GM23338 (cell line): ENCODE results near the gene TTC9C. TPM values are rescaled to one million over a fixed set of nuclear protein-coding genes. Genes with fewer than 3 reads are reported as not detected.
A peak's percentile ranks its signal among the peaks of the same experiment; 100 is the strongest.

Experiments used
- ATAC-seq: fragments of 200-7000 bp; cut with Tn5 transposase; 3 replicates; pipeline ENCODE4 v1.9.1; 2020
- DNase-seq: peaks from one replicate; pipeline ENCODE4 v3.0.0-alpha.2; 2015; ENCODE audit warnings: low spot score
- H2AFZ ChIP-seq: fragments of 200-600 bp; sonication (generic); 2 replicates; pipeline ENCODE4 v1.8.0; 2016; ENCODE audit warnings: antibody characterized with exemption, mild to moderate bottlenecking, moderate library complexity
- H3F3A ChIP-seq: fragments of 200-600 bp; sonication (generic); replicated peaks from 2 replicates; pipeline ENCODE4 v1.8.0; 2017; ENCODE audit warnings: antibody characterized with exemption, mixed run types, low read depth
- H3K27ac ChIP-seq: fragments of 200-600 bp; sonication (generic); 2 replicates; pipeline ENCODE4 v1.6.1; 2016; ENCODE audit warnings: low read depth
- H3K27me3 ChIP-seq: fragments of 200-600 bp; sonication (generic); 2 replicates; pipeline ENCODE4 v1.8.0; 2016; ENCODE audit warnings: mild to moderate bottlenecking, mixed run types, moderate library complexity; ENCODE audit not compliant: insufficient read depth
- H3K36me3 ChIP-seq: fragments of 200-600 bp; sonication (generic); 2 replicates; pipeline ENCODE4 v1.8.0; 2016; ENCODE audit warnings: mild to moderate bottlenecking; ENCODE audit not compliant: insufficient read depth
- H3K4me1 ChIP-seq: fragments of 200-600 bp; sonication (generic); 2 replicates; pipeline ENCODE4 v1.8.0; 2016; ENCODE audit warnings: mild to moderate bottlenecking, moderate library complexity; ENCODE audit not compliant: insufficient read depth
- H3K4me2 ChIP-seq: fragments of 200-600 bp; sonication (generic); 2 replicates; pipeline ENCODE4 v1.7.1; 2017; ENCODE audit warnings: mixed run types
- H3K4me3 ChIP-seq: fragments of 200-600 bp; sonication (generic); 2 replicates; pipeline ENCODE4 v1.6.1; 2016; ENCODE audit warnings: mixed run types
- H3K79me2 ChIP-seq: fragments of 200-600 bp; sonication (generic); replicated peaks from 2 replicates; pipeline ENCODE4 v1.8.0; 2017; ENCODE audit warnings: mild to moderate bottlenecking; ENCODE audit not compliant: insufficient read depth
- H3K9me2 ChIP-seq: fragments of 200-600 bp; sonication (generic); 2 replicates; pipeline ENCODE4 v1.8.0; 2017; ENCODE audit not compliant: insufficient read depth
- H4K20me1 ChIP-seq: fragments of 200-600 bp; sonication (generic); replicated peaks from 2 replicates; pipeline ENCODE4 v1.8.0; 2017; ENCODE audit warnings: mild to moderate bottlenecking; ENCODE audit not compliant: insufficient read depth
- H3K27ac Mint-ChIP-seq: 2 replicates; pipeline ENCODE4 v1.8.0; 2020; ENCODE audit warnings: inconsistent platforms, mild to moderate bottlenecking, moderate library complexity, mixed read lengths
- H3K27me3 Mint-ChIP-seq: 3 replicates; pipeline ENCODE4 v1.8.0; 2022; ENCODE audit warnings: low read depth, mild to moderate bottlenecking, moderate library complexity, mixed read lengths, inconsistent platforms; ENCODE audit not compliant: insufficient read depth, poor library complexity
- H3K36me3 Mint-ChIP-seq: 3 replicates; pipeline ENCODE4 v1.8.0; 2021; ENCODE audit warnings: low read depth, mild to moderate bottlenecking, inconsistent platforms, moderate library complexity, mixed read lengths
- H3K4me1 Mint-ChIP-seq: 3 replicates; pipeline ENCODE4 v1.8.0; 2020; ENCODE audit warnings: mild to moderate bottlenecking, inconsistent platforms, mixed read lengths
- H3K4me3 Mint-ChIP-seq: 3 replicates; pipeline ENCODE4 v1.8.0; 2021; ENCODE audit warnings: moderate library complexity, mild to moderate bottlenecking, inconsistent platforms, mixed read lengths
- H3K9me3 Mint-ChIP-seq: 3 replicates; pipeline ENCODE4 v1.8.0; 2020; ENCODE audit warnings: moderate library complexity, mild to moderate bottlenecking, inconsistent platforms, mixed read lengths
- CREB1 ChIP-seq: fragments of 250-450 bp; sonication (Bioruptor Pico); IDR thresholded peaks from 2 replicates; pipeline ENCODE4 v1.5.0; 2020; ENCODE audit warnings: low read depth, mild to moderate bottlenecking, moderate library complexity
- EZH2 ChIP-seq: fragments of 200-600 bp; sonication (generic); IDR thresholded peaks from one replicate; pipeline ENCODE4 v1.8.0; 2017; ENCODE audit warnings: antibody characterized with exemption, mild to moderate bottlenecking, low read depth; ENCODE audit not compliant: unreplicated experiment
- NANOG ChIP-seq: IDR thresholded peaks from 2 replicates; pipeline ENCODE4 v1.6.1; 2016; ENCODE audit warnings: antibody characterized with exemption, borderline replicate concordance
- POLR2AphosphoS5 ChIP-seq: IDR thresholded peaks from 2 replicates; pipeline ENCODE4 v1.6.1; 2016; ENCODE audit warnings: antibody characterized with exemption, low read depth
- ZNF331 ChIP-seq: fragments of 250-450 bp; sonication (Bioruptor Pico); IDR thresholded peaks from 2 replicates; pipeline ENCODE4 v1.5.0; 2020; ENCODE audit warnings: low read depth, mild to moderate bottlenecking, moderate library complexity
- polyA plus RNA-seq: library from polyadenylated mRNA; unstranded; fragments of >200 nt; fragmentation: Nextera tagmentation; extraction: Ambion mirVana; gene quantifications from 2 replicates; pipeline ENCODE4 v1.2.1, GENCODE V29; 2016
- total RNA-seq: library from RNA; depleted of rRNA; stranded (reverse); fragments of >200 nt; shearing (Covaris generic); gene quantifications from 2 replicates; pipeline ENCODE4 v1.2.3, GENCODE V29; 2014
- TF ChIP-seq, protein P1 (sequence below): IDR thresholded peaks from one replicate; pipeline ENCODE4 v1.6.1; 2018; ENCODE audit warnings: antibody characterized with exemption; ENCODE audit not compliant: unreplicated experiment
- TF ChIP-seq, protein P2 (sequence below): fragments of 250-450 bp; sonication (Bioruptor Pico); IDR thresholded peaks from 2 replicates; pipeline ENCODE4 v1.5.0; 2020; ENCODE audit warnings: mild to moderate bottlenecking, moderate library complexity

TTC9C gene
- total and polyA plus RNA-seq, 2 experiments from 2014 or later: 27.5 to 42.0 TPM

DNA sequence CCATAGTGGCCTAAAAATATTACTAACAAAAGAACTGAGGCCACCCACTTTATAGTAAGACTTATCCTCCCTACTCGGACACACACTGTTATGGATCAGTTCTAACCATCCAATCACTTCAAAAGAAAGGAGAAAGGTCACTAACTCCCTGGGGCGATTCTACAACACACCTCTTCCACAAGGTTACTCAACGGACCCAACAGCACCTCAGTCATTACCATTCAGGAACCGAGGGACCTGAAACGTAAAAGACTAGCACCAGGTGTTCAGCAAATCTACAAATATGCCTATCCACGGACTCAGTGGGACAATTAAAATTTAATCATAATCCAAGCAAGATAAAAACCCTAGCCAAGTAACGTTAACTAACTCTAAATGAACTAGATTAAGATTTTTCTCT is 2.6 kb upstream of the TTC9C start:
- peaks cover 54% of the 10 kb centered on the region for H3K36me3 Mint-ChIP-seq
- peak overlapping the region; percentile 98 for H3K4me2 ChIP-seq
- peaks cover 14% of the 10 kb centered on the region for H3K27me3 Mint-ChIP-seq
- no peak for ATAC-seq
- peaks cover 73% of the 10 kb centered on the region for H3K79me2 ChIP-seq
- peaks cover 51% of the 10 kb centered on the region for H3F3A ChIP-seq
- H3K27ac ChIP-seq: no peak overlapping the region
- H3K4me1 Mint-ChIP-seq: peaks cover 21% of the 10 kb centered on the region
- TF ChIP-seq CREB1 (no peak), EZH2 (no peak), ZNF331 (no peak), POLR2AphosphoS5 (no peak), NANOG (no peak)
- TF ChIP-seq, protein P1, sequence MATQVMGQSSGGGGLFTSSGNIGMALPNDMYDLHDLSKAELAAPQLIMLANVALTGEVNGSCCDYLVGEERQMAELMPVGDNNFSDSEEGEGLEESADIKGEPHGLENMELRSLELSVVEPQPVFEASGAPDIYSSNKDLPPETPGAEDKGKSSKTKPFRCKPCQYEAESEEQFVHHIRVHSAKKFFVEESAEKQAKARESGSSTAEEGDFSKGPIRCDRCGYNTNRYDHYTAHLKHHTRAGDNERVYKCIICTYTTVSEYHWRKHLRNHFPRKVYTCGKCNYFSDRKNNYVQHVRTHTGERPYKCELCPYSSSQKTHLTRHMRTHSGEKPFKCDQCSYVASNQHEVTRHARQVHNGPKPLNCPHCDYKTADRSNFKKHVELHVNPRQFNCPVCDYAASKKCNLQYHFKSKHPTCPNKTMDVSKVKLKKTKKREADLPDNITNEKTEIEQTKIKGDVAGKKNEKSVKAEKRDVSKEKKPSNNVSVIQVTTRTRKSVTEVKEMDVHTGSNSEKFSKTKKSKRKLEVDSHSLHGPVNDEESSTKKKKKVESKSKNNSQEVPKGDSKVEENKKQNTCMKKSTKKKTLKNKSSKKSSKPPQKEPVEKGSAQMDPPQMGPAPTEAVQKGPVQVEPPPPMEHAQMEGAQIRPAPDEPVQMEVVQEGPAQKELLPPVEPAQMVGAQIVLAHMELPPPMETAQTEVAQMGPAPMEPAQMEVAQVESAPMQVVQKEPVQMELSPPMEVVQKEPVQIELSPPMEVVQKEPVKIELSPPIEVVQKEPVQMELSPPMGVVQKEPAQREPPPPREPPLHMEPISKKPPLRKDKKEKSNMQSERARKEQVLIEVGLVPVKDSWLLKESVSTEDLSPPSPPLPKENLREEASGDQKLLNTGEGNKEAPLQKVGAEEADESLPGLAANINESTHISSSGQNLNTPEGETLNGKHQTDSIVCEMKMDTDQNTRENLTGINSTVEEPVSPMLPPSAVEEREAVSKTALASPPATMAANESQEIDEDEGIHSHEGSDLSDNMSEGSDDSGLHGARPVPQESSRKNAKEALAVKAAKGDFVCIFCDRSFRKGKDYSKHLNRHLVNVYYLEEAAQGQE: no peak
- TF ChIP-seq, protein P2, sequence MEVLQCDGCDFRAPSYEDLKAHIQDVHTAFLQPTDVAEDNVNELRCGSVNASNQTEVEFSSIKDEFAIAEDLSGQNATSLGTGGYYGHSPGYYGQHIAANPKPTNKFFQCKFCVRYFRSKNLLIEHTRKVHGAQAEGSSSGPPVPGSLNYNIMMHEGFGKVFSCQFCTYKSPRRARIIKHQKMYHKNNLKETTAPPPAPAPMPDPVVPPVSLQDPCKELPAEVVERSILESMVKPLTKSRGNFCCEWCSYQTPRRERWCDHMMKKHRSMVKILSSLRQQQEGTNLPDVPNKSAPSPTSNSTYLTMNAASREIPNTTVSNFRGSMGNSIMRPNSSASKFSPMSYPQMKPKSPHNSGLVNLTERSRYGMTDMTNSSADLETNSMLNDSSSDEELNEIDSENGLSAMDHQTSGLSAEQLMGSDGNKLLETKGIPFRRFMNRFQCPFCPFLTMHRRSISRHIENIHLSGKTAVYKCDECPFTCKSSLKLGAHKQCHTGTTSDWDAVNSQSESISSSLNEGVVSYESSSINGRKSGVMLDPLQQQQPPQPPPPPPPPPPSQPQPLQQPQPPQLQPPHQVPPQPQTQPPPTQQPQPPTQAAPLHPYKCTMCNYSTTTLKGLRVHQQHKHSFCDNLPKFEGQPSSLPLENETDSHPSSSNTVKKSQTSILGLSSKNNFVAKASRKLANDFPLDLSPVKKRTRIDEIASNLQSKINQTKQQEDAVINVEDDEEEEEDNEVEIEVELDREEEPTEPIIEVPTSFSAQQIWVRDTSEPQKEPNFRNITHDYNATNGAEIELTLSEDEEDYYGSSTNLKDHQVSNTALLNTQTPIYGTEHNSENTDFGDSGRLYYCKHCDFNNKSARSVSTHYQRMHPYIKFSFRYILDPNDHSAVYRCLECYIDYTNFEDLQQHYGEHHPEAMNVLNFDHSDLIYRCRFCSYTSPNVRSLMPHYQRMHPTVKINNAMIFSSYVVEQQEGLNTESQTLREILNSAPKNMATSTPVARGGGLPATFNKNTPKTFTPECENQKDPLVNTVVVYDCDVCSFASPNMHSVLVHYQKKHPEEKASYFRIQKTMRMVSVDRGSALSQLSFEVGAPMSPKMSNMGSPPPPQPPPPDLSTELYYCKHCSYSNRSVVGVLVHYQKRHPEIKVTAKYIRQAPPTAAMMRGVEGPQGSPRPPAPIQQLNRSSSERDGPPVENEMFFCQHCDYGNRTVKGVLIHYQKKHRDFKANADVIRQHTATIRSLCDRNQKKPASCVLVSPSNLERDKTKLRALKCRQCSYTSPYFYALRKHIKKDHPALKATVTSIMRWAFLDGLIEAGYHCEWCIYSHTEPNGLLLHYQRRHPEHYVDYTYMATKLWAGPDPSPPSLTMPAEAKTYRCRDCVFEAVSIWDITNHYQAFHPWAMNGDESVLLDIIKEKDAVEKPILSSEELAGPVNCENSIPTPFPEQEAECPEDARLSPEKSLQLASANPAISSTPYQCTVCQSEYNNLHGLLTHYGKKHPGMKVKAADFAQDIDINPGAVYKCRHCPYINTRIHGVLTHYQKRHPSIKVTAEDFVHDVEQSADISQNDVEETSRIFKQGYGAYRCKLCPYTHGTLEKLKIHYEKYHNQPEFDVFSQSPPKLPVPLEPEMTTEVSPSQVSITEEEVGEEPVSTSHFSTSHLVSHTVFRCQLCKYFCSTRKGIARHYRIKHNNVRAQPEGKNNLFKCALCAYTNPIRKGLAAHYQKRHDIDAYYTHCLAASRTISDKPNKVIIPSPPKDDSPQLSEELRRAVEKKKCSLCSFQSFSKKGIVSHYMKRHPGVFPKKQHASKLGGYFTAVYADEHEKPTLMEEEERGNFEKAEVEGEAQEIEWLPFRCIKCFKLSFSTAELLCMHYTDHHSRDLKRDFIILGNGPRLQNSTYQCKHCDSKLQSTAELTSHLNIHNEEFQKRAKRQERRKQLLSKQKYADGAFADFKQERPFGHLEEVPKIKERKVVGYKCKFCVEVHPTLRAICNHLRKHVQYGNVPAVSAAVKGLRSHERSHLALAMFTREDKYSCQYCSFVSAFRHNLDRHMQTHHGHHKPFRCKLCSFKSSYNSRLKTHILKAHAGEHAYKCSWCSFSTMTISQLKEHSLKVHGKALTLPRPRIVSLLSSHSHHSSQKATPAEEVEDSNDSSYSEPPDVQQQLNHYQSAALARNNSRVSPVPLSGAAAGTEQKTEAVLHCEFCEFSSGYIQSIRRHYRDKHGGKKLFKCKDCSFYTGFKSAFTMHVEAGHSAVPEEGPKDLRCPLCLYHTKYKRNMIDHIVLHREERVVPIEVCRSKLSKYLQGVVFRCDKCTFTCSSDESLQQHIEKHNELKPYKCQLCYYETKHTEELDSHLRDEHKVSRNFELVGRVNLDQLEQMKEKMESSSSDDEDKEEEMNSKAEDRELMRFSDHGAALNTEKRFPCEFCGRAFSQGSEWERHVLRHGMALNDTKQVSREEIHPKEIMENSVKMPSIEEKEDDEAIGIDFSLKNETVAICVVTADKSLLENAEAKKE (CRISPR knock-in tag): no peak
- H2AFZ ChIP-seq: no peak overlapping the region
- H3K4me3 ChIP-seq: peak overlapping the region; percentile 59
- H3K4me1 ChIP-seq: peaks cover 24% of the 10 kb centered on the region
- peak overlapping the region; percentile 98 for H3K4me3 Mint-ChIP-seq
- peak overlapping the region; percentile 25 for H3K27ac Mint-ChIP-seq
- H3K9me2 ChIP-seq: no peaks in the 10 kb centered on the region
- H3K9me3 Mint-ChIP-seq: no peaks in the 10 kb centered on the region; the same call in 2 of the 3 replicates
- peaks cover 43% of the 10 kb centered on the region for H3K36me3 ChIP-seq
- no peaks in the 10 kb centered on the region for H3K27me3 ChIP-seq
- H4K20me1 ChIP-seq: peaks cover 42% of the 10 kb centered on the region
- peak; percentile 34 for DNase-seq
